Heart right ventricle (tissue), 16 donors: ENCODE data around the gene NHS. TPM values are rescaled to one million over a fixed set of nuclear protein-coding genes. Genes with fewer than 3 reads are reported as not detected.
A peak's percentile ranks its signal among the peaks of the same experiment; 100 is the strongest.

ENCODE experiments used
- ATAC-seq, 8 donors: fragments of 200-7000 bp; cut with Tn5 transposase; one replicate each; pipeline ENCODE4 v1.9.1; 2020; ENCODE audit warnings: mild to moderate bottlenecking in 8 of 8, moderate library complexity in 8 of 8, moderate number of reproducible peaks in 1 of 8
- DNase-seq, 2 donors: peaks; one replicate each; pipeline ENCODE4 v3.0.0-alpha.2; 2020
- H3K27ac ChIP-seq, 10 donors: fragments of 200-600 bp; sonication (generic) in 2 of 10; one replicate each; pipeline versions ENCODE4 v1.5.0 to v1.8.0; 2020 to 2022; ENCODE audit warnings: mild to moderate bottlenecking in 3 of 10
- H3K27me3 ChIP-seq, 7 donors: fragments of 200-600 bp; one replicate each; pipeline ENCODE4 v1.8.0; 2021 to 2022; ENCODE audit warnings: mild to moderate bottlenecking in 2 of 7
- H3K36me3 ChIP-seq, 9 donors: fragments of 200-600 bp; sonication (generic) in 1 of 9; one replicate each; pipeline versions ENCODE4 v1.5.0 to v1.8.0; 2020 to 2022; ENCODE audit warnings: mild to moderate bottlenecking in 2 of 9
- H3K4me1 ChIP-seq, 9 donors: fragments of 200-600 bp; sonication (generic) in 1 of 9; one replicate each; pipeline versions ENCODE4 v1.5.0 to v1.8.0; 2020 to 2022; ENCODE audit warnings: mild to moderate bottlenecking in 4 of 9
- H3K4me3 ChIP-seq, 10 donors: fragments of 200-600 bp; sonication (generic) in 2 of 10; one replicate each; pipeline versions ENCODE4 v1.5.0 to v1.8.0; 2020 to 2022; ENCODE audit warnings: mild to moderate bottlenecking in 7 of 10, moderate library complexity in 2 of 10
- H3K9me3 ChIP-seq, 11 donors: fragments of 200-600 bp in 10 of 11; sonication (generic) in 2 of 11; one replicate each; pipeline versions ENCODE4 v1.5.0 to v1.8.0; 2013 to 2022; ENCODE audit warnings: mild to moderate bottlenecking in 2 of 11, control low read depth in 1 of 11, moderate library complexity in 1 of 11
- WGBS, 2 donors: extraction: QIAGEN DNeasy Blood & Tissue Kit; methylation state at CpG; one replicate each; pipeline ENCODE4 v1.1.7; 2013; ENCODE audit warnings: inconsistent platforms in 1 of 2; 5-methylcytosine and 5-hydroxymethylcytosine counted together
- intact Hi-C, 10 donors: fragments of 100-400 bp; cut with DNase I; formaldehyde crosslinking; loops; one replicate each; pipeline versions ENCODE4 v1.11.1 to v1.14.2; 2022
- polyA plus RNA-seq, 2 donors: library from polyadenylated mRNA; stranded (reverse); fragments of 200-250 nt; gene quantifications; one replicate each; pipeline ENCODE4 v1.2.3, GENCODE V29; 2013
- total RNA-seq, 10 donors: library from RNA; stranded (reverse); fragmentation: NEBNext Ultra II Directional in 3 of 10; extraction: Animal tissue kit (Norgen Biotek cat#: 25700) in 3 of 10; gene quantifications; one replicate each; pipeline versions ENCODE4 v1.2.1 to v1.2.4, GENCODE V29; 2021 to 2023
- TF ChIP-seq, protein P1 (sequence below), 9 donors: fragments of 200-600 bp; sonication (generic) in 2 of 9; IDR thresholded peaks; one replicate each; pipeline versions ENCODE4 v1.5.0 to v1.8.0; 2021 to 2022; ENCODE audit warnings: antibody characterized with exemption in 9 of 9, mild to moderate bottlenecking in 5 of 9, moderate library complexity in 1 of 9
- donor health status: Arrhythmogenic right ventricular cardiomyopathy.
- donor health status: ischemic (EF 13 %, LVEDD 7.1; RV severe dilation, severe dysfunction).
- donor health status: healthy with polysubstance abuse.
- donor health status: DM: no; HTN: yes; CAD: no.
- donor health status: DM: no; HTN: no; CAD: no.
- donor health status: ischemic (EF 25% LVEDD 6.9; RV normal size, moderate dysfunction).
- donor health status: ischemic (EF 25% LVEDD 5.7; RV mildly dilated, moderate dysfunction).
- donor health status: healthy.
- donor health status: DM: yes; HTN: yes; CAD: no.
- donor health status: Ischemic cardiomyopathy.
- donor health status: ischemic (EF 35%, LVEDD 5.7; RV mildly dilated, moderate dysfunction).
- donor health status: nonischemic (EF 11% LVEDD 7.7; RV severe dilation, severe dysfunction).
- donor health status: DM: yes; HTN: yes; CAD: no.
- donor health status: PGD.
- donor health status: ischemic (EF 29% LVEDD 5.4; RV normal size, mild dysfunction).
- donor health status: nonischemic (EF 23%, LVEDD 6.1; RV moderate dilation, normal function).

NHS gene
- total and polyA plus RNA-seq, 12 donors = 0.20 to 2.7 (median 1.2) TPM

DNA sequence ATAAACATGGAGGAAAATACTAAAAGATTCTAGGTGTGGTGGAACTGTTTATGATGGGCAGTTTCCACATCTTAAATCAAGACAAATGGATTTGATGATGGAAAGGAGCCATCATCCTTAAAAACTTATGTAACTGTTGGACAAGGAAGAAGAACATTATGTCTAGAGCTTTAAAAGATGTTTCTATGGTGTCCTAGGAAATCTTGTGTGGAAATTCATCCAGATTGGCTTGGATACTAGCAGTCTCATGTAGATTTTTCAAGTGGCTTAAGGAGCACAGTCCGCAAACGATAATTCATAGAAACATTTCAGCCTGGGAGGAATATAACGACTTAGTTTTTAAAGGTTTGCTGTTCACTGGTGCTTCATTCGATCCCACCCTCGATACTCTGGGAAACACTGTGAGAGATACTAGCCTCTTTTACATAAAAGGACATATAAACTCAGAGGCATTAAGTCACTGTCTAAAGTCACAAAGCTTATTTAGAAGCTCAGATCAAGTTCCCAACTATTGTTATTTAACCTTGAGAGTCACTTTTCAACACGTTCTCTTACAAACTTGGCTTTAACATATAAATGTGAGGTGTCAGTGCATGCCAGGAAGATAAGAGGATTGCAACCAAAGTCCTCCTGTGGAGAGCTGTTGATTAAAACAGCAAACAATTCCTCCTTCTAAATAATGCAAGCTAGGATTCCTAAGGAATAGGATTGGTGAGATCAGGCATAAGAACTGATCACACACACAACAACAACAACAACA lies 226.6 kb downstream of the NHS start:
- H3K9me3 ChIP-seq = no peaks in the 10 kb centered on the region
- intact Hi-C loops = no loop called here
- TF ChIP-seq, protein P1, sequence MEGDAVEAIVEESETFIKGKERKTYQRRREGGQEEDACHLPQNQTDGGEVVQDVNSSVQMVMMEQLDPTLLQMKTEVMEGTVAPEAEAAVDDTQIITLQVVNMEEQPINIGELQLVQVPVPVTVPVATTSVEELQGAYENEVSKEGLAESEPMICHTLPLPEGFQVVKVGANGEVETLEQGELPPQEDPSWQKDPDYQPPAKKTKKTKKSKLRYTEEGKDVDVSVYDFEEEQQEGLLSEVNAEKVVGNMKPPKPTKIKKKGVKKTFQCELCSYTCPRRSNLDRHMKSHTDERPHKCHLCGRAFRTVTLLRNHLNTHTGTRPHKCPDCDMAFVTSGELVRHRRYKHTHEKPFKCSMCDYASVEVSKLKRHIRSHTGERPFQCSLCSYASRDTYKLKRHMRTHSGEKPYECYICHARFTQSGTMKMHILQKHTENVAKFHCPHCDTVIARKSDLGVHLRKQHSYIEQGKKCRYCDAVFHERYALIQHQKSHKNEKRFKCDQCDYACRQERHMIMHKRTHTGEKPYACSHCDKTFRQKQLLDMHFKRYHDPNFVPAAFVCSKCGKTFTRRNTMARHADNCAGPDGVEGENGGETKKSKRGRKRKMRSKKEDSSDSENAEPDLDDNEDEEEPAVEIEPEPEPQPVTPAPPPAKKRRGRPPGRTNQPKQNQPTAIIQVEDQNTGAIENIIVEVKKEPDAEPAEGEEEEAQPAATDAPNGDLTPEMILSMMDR (IDR thresholded peaks at IDR 0.05) = no peak
- no peak overlapping the region for H3K4me3 ChIP-seq
- 40 to 42% methylated on average over 6 of the region's 6 CpGs for WGBS, 2 donors
- no peak for DNase-seq
- H3K27me3 ChIP-seq = peaks cover 0 to 13% (median 0%) of the 10 kb centered on the region in 7 donors
- H3K4me1 ChIP-seq = peaks cover 0 to 25% (median 7%) of the 10 kb centered on the region in 9 donors
- H3K27ac ChIP-seq = no peak overlapping the region
- peak in 1 of 8 donors; percentile 10 for ATAC-seq
- H3K36me3 ChIP-seq = no peaks in the 10 kb centered on the region

DNA sequence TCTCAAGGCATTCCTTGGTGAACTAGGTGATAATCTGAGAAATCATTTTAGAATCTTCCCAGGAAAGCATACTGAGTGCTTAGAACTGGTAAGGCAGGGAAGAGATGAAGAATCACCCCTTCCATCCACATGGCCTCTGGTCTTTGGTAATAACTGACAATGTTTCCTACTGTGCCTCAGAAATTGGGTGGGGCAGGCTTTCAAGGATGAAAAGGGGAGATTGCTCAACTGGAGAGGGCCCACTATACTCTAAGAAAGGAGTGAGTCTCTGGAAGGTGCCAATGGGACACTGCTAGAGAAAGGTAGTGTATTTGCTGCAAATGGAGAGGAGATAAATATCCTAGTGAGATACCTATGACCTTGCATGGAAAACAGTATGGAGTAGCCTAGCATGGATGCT lies 227.2 kb downstream of the NHS start:
- H3K4me1 ChIP-seq = peaks cover 0 to 25% (median 7%) of the 10 kb centered on the region in 9 donors
- no peak overlapping the region for H3K27ac ChIP-seq
- no peak overlapping the region for H3K4me3 ChIP-seq
- peaks cover 0 to 13% (median 0%) of the 10 kb centered on the region in 7 donors for H3K27me3 ChIP-seq
- TF ChIP-seq, protein P1 (IDR thresholded peaks at IDR 0.05) = no peak
- no peaks in the 10 kb centered on the region for H3K36me3 ChIP-seq
- no peaks in the 10 kb centered on the region for H3K9me3 ChIP-seq
- intact Hi-C loops = no loop called here
- DNase-seq = no peak
- ATAC-seq = no peak

DNA sequence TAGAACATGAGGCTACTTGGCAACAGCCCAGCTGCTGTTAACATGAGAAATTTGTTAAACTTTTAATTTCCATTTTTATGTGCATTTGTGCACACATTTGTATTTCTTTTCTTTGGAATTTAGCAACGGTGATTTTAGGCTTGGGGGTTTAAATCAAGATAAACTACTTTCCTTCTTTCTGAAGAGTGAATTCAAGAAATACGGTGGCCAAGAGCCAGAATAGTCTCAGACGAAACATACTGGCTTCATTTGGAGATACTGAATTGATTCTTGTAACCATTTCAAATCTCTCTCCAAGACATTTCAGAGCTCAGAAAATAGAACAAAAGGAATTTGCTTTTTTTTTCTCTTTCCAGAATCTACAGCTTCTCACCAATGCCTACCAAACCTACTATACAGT lies 228.2 kb downstream of the NHS start:
- Histone ChIP-seq H3K9me3 (no peaks in the 10 kb centered on the region), H3K27ac (no peak overlapping the region), H3K4me3 (no peak overlapping the region), H3K27me3 (peaks cover 0 to 13% (median 0%) of the 10 kb centered on the region in 7 donors), H3K36me3 (no peaks in the 10 kb centered on the region), H3K4me1 (peaks cover 0 to 17% (median 7%) of the 10 kb centered on the region in 9 donors)
- DNase-seq (no peak), ATAC-seq (no peak)
- intact Hi-C loops = no loop called here
- 51 to 58% methylated on average over 3 of the region's 3 CpGs for WGBS, 2 donors
- TF ChIP-seq, protein P1 (IDR thresholded peaks at IDR 0.05) = no peak

DNA sequence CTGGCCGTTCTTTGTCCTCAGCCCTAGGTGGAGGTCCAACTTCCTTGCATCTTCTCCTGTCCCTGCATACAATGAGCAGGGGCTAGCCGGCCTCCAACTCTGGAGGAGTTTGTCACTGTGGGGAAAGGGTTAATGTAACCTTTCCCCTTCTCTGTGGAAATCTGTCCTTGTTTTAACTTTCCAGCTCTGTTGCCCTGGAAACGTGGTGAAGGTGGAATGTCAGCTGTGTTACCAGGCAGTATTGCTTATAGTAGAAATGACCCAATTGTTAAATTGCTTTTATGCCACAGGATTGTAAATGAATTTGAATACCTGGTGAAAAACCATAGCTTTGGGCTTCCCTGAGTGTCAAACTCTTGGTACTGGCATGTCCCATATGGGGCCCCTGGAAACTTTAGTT lies 230.7 kb downstream of the NHS start:
- H3K4me3 ChIP-seq = no peak overlapping the region
- TF ChIP-seq, protein P1 (IDR thresholded peaks at IDR 0.05) = no peak
- H3K27me3 ChIP-seq = peaks cover 0 to 12% (median 0%) of the 10 kb centered on the region in 7 donors
- H3K27ac ChIP-seq = no peak overlapping the region
- 79 to 81% methylated on average over 3 of the region's 3 CpGs for WGBS, 2 donors
- ATAC-seq = no peak
- intact Hi-C loops = no loop called here
- no peaks in the 10 kb centered on the region for H3K9me3 ChIP-seq
- no peaks in the 10 kb centered on the region for H3K36me3 ChIP-seq
- DNase-seq = no peak
- peaks cover 0 to 13% (median 0%) of the 10 kb centered on the region in 9 donors for H3K4me1 ChIP-seq
